Liver (tissue), 3 donors: ENCODE measurements around the gene SLC66A2.

Source experiments
- CTCF ChIP-seq: fragments of 150-350 bp; IDR thresholded peaks from 2 replicates; pipeline ENCODE4 v1.5.1; 2017; ENCODE audit warnings: improper control_type of control experiment, low read depth, low read length; ENCODE audit not compliant: missing input control
- MAX ChIP-seq: IDR thresholded peaks from 2 replicates; pipeline ENCODE4 v1.6.1; 2016; ENCODE audit warnings: antibody characterized with exemption
- RAD21 ChIP-seq, 2 donors: IDR thresholded peaks; 2 replicates each; pipeline ENCODE4 v1.6.1; 2016; ENCODE audit warnings: antibody characterized with exemption in 2 of 2, mild to moderate bottlenecking in 2 of 2
- REST ChIP-seq: IDR thresholded peaks from 2 replicates; pipeline ENCODE4 v1.6.1; 2016; ENCODE audit warnings: antibody characterized with exemption, mild to moderate bottlenecking
- donor health status: healthy.
- donor health status: healthy.

- no peak for TF ChIP-seq REST
- TF ChIP-seq CTCF: no peak
- no peak for TF ChIP-seq RAD21 (IDR thresholded peaks at IDR 0.05)
- no peak for TF ChIP-seq MAX
Observed at GRCh38 chr18:79897940-79898625, 53.4 kb downstream of the SLC66A2 start.
